ENCODE measurements around the gene GREB1L. TPM values are rescaled to one million over a fixed set of nuclear protein-coding genes. Genes with fewer than 3 reads are reported as not detected.

The GREB1L gene
- total RNA-seq, 5 donors from 2014 or later (not counting 1 experiment from before 2014, with no cell fraction given) = 0.09 TPM; not detected in 4

DNA sequence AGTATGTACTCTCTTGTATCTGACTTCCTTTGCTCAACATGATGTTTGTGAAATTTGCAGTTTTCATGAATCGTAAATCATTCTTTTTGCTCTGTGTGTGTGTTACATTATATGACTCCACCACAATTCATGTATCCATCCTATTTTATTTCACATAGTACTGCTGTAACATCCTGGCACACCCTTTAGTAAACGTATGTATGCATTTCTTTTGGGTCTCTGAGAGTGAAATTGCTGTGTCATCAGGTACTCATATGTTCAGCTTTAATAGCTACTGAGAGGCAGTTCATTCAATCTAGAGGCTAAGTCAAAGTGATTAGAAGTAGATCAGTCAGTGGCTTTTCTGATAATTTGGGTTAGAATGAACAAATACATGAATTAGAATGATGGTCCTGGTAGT is 239.7 kb downstream of the GREB1L start:
- ChIA-PET CTCF (no interaction called here), POLR2A (no interaction called here)
- Mint-ChIP-seq H3K36me3 (no peaks in the 10 kb centered on the region), H3K4me3 (no peak overlapping the region), H3K9me3 (no peaks in the 10 kb centered on the region), H3K27ac (no peak overlapping the region), H3K27me3 (peaks cover 5 to 17% of the 10 kb centered on the region in 2 donors), H3K4me1 (no peaks in the 10 kb centered on the region)
- no CpG with 5 or more reads among the region's 2 CpGs for WGBS (ENCODE audit: insufficient coverage)
- no peaks in the 10 kb centered on the region for H3K4me1 ChIP-seq (ENCODE audit: control insufficient read depth in 1 of 2, extremely low read depth in 1 of 2, insufficient read depth in 2 of 2, low read length in 2 of 2)
- no peaks in the 10 kb centered on the region for H3K36me3 ChIP-seq (ENCODE audit: control insufficient read depth in 2 of 2, extremely low read depth in 1 of 2, insufficient read depth in 1 of 2, low read length in 1 of 2)
- no peak for DNase-seq
- ATAC-seq (replicated peaks in 1 of 4) = no peak
- no peak overlapping the region for H3K27ac ChIP-seq (ENCODE audit: low read length)
- H3K9me3 ChIP-seq = no peaks in the 10 kb centered on the region
- no peak overlapping the region for H3K4me3 ChIP-seq (ENCODE audit: control insufficient read depth in 1 of 2, extremely low read depth in 1 of 2, low read length in 1 of 2)
- peaks cover 0 to 8% of the 10 kb centered on the region in 2 experiments for H3K27me3 ChIP-seq (replicated peaks in 1 of 2; ENCODE audit: control insufficient read depth in 2 of 2, extremely low read depth in 1 of 2, insufficient read depth in 2 of 2, low read length in 1 of 2)

- DNase-seq (no peak), ATAC-seq (replicated peaks in 1 of 4) (no peak)
- H3K27me3 ChIP-seq (replicated peaks in 1 of 2; ENCODE audit: control insufficient read depth in 2 of 2, extremely low read depth in 1 of 2, insufficient read depth in 2 of 2, low read length in 1 of 2) = peaks cover 0 to 6% of the 10 kb centered on the region in 2 experiments
- Mint-ChIP-seq H3K4me1 (no peaks in the 10 kb centered on the region), H3K27me3 (peaks cover 5 to 14% of the 10 kb centered on the region in 2 donors), H3K9me3 (no peaks in the 10 kb centered on the region), H3K36me3 (no peaks in the 10 kb centered on the region), H3K4me3 (no peak overlapping the region), H3K27ac (no peak overlapping the region)
- H3K4me1 ChIP-seq (ENCODE audit: control insufficient read depth in 1 of 2, extremely low read depth in 1 of 2, insufficient read depth in 2 of 2, low read length in 2 of 2) = no peaks in the 10 kb centered on the region
- 100% methylated on average over 2 of the region's 5 CpGs for WGBS (ENCODE audit: insufficient coverage)
- H3K36me3 ChIP-seq (ENCODE audit: control insufficient read depth in 2 of 2, extremely low read depth in 1 of 2, insufficient read depth in 1 of 2, low read length in 1 of 2) = no peaks in the 10 kb centered on the region
- H3K9me3 ChIP-seq = no peaks in the 10 kb centered on the region
- no peak overlapping the region for H3K27ac ChIP-seq (ENCODE audit: low read length)
- ChIA-PET POLR2A (no interaction called here), CTCF (no interaction called here)
- H3K4me3 ChIP-seq (ENCODE audit: control insufficient read depth in 1 of 2, extremely low read depth in 1 of 2, low read length in 1 of 2) = no peak overlapping the region
Measured at GRCh38 chr18:21483051-21483450, 241.0 kb downstream of the GREB1L start.

- Histone ChIP-seq H3K4me1 (ENCODE audit: control insufficient read depth in 1 of 2, extremely low read depth in 1 of 2, insufficient read depth in 2 of 2, low read length in 2 of 2) (no peaks in the 10 kb centered on the region), H3K27me3 (replicated peaks in 1 of 2; ENCODE audit: control insufficient read depth in 2 of 2, extremely low read depth in 1 of 2, insufficient read depth in 2 of 2, low read length in 1 of 2) (peaks cover 0 to 3% of the 10 kb centered on the region in 2 experiments), H3K4me3 (ENCODE audit: control insufficient read depth in 1 of 2, extremely low read depth in 1 of 2, low read length in 1 of 2) (no peak overlapping the region), H3K27ac (ENCODE audit: low read length) (no peak overlapping the region), H3K9me3 (no peaks in the 10 kb centered on the region), H3K36me3 (ENCODE audit: control insufficient read depth in 2 of 2, extremely low read depth in 1 of 2, insufficient read depth in 1 of 2, low read length in 1 of 2) (no peaks in the 10 kb centered on the region)
- Mint-ChIP-seq H3K36me3 (no peaks in the 10 kb centered on the region), H3K4me1 (no peaks in the 10 kb centered on the region), H3K27ac (no peak overlapping the region), H3K9me3 (no peaks in the 10 kb centered on the region), H3K27me3 (peaks cover 5 to 14% of the 10 kb centered on the region in 2 donors), H3K4me3 (no peak overlapping the region)
- ATAC-seq (replicated peaks in 1 of 4) = no peak
- no peak for DNase-seq
- WGBS (ENCODE audit: insufficient coverage) = 95% methylated on average over 3 of the region's 7 CpGs
- POLR2A ChIA-PET = no interaction called here
- CTCF ChIA-PET = interaction anchor here in 1 of 2 donors (0.5 kb wide), 1 partner anchor 472 kb away, joined by 4 read pairs; no protein-coding TSS in a partner anchor
Measured at GRCh38 chr18:21484851-21485636, 243.0 kb downstream of the GREB1L start.

DNA sequence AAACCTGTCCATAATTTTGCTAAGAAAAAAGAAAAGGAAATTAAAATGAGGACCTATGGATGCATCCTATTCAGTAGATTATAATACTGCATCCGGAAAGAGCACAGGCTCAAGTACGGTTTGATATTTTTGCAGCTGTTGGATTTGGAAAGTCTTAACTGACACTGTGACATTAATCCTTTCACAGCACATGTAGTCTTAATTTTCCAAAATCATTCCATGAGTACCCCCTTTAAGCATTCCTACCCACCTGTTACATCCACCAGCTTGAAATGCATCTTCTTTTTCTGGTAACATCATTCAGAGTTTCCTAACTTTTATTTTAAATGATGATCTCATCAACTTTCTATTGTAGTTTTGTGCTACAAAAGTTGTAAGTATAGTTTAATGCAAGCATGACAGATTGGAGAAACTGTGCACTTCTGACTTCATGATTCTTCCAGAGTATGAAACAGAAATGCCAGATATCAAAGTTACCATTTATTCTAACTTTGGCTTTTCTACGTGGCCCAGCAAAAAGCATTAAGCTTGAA is 244.9 kb downstream of the GREB1L start:
- Histone ChIP-seq H3K4me3 (ENCODE audit: control insufficient read depth in 1 of 2, extremely low read depth in 1 of 2, low read length in 1 of 2) (no peak overlapping the region), H3K36me3 (ENCODE audit: control insufficient read depth in 2 of 2, extremely low read depth in 1 of 2, insufficient read depth in 1 of 2, low read length in 1 of 2) (no peaks in the 10 kb centered on the region), H3K27me3 (replicated peaks in 1 of 2; ENCODE audit: control insufficient read depth in 2 of 2, extremely low read depth in 1 of 2, insufficient read depth in 2 of 2, low read length in 1 of 2) (no peaks in the 10 kb centered on the region), H3K27ac (ENCODE audit: low read length) (no peak overlapping the region), H3K4me1 (ENCODE audit: control insufficient read depth in 1 of 2, extremely low read depth in 1 of 2, insufficient read depth in 2 of 2, low read length in 2 of 2) (no peaks in the 10 kb centered on the region), H3K9me3 (no peaks in the 10 kb centered on the region)
- ChIA-PET CTCF (interaction anchor here in 1 of 2 donors (0.7 kb wide), 1 partner anchor 174 kb away, joined by 4 read pairs; no protein-coding TSS in a partner anchor), POLR2A (interaction anchor here in 1 of 2 donors (0.6 kb wide), 1 partner anchor 362 kb away, joined by 3 read pairs; no protein-coding TSS in a partner anchor)
- Mint-ChIP-seq H3K27ac (no peak overlapping the region), H3K4me3 (no peak overlapping the region), H3K9me3 (no peaks in the 10 kb centered on the region), H3K27me3 (peaks cover 2 to 10% of the 10 kb centered on the region in 2 donors), H3K4me1 (no peaks in the 10 kb centered on the region), H3K36me3 (no peaks in the 10 kb centered on the region)
- ATAC-seq (replicated peaks in 1 of 4) (no peak), DNase-seq (no peak)
- no CpG with 5 or more reads among the region's 3 CpGs for WGBS (ENCODE audit: insufficient coverage)

DNA sequence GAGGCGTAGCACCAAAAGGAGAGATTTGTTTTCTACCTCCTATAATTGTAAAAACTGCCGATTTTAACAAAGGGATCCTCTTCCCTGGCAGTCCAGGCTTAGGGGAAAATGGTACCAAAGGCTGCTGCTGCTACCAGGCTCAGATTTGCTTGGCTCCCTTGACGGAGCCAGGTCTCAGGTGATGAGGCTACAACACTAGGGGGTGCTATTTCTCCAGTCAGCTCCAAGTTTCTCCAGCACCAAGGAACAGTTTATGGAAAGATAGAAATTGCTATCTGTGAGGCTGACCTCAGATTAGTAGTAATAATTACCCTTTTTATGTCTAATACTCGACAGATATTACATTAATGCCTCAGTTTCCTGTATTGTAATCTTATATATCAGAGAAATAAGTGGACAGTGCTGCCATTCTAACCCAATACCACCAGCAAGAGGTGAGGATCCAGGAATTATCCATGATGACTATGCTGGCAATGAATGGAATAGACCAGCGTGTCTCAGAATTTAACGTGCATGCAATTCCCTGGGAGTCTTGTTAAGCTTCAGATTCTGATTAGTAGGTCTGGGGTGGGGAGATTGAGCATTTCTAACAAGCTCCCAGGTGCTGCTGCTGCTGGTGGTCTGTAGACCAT is 247.2 kb downstream of the GREB1L start:
- no peak overlapping the region for H3K4me3 Mint-ChIP-seq
- Histone ChIP-seq H3K27me3 (replicated peaks in 1 of 2; ENCODE audit: control insufficient read depth in 2 of 2, extremely low read depth in 1 of 2, insufficient read depth in 2 of 2, low read length in 1 of 2) (no peaks in the 10 kb centered on the region), H3K27ac (ENCODE audit: low read length) (no peak overlapping the region), H3K4me1 (ENCODE audit: control insufficient read depth in 1 of 2, extremely low read depth in 1 of 2, insufficient read depth in 2 of 2, low read length in 2 of 2) (no peaks in the 10 kb centered on the region), H3K4me3 (ENCODE audit: control insufficient read depth in 1 of 2, extremely low read depth in 1 of 2, low read length in 1 of 2) (no peak overlapping the region), H3K9me3 (no peaks in the 10 kb centered on the region), H3K36me3 (ENCODE audit: control insufficient read depth in 2 of 2, extremely low read depth in 1 of 2, insufficient read depth in 1 of 2, low read length in 1 of 2) (no peaks in the 10 kb centered on the region)
- WGBS (ENCODE audit: insufficient coverage) = 67% methylated on average over 2 of the region's 6 CpGs
- DNase-seq = peak in 4 of 35 experiments; percentile 8 to 59 (median 13)
- no peaks in the 10 kb centered on the region for H3K9me3 Mint-ChIP-seq
- peak in 1 of 4 experiments; percentile 44 for ATAC-seq (replicated peaks in 1 of 4)
- H3K4me1 Mint-ChIP-seq = no peaks in the 10 kb centered on the region
- H3K36me3 Mint-ChIP-seq = no peaks in the 10 kb centered on the region
- no peak overlapping the region for H3K27ac Mint-ChIP-seq
- CTCF ChIA-PET = interaction anchor here (0.6 to 1.1 kb wide), 6 partner anchors 20 to 486 kb away, joined by 3 to 5 read pairs (median 3); no protein-coding TSS in a partner anchor
- peaks cover 2 to 3% of the 10 kb centered on the region in 2 donors for H3K27me3 Mint-ChIP-seq
- POLR2A ChIA-PET = no interaction called here

- Mint-ChIP-seq H3K9me3 (no peaks in the 10 kb centered on the region), H3K27me3 (peaks cover 3% of the 10 kb centered on the region in 2 donors), H3K36me3 (no peaks in the 10 kb centered on the region), H3K27ac (no peak overlapping the region), H3K4me3 (no peak overlapping the region), H3K4me1 (no peaks in the 10 kb centered on the region)
- Histone ChIP-seq H3K27ac (ENCODE audit: low read length) (no peak overlapping the region), H3K4me3 (ENCODE audit: control insufficient read depth in 1 of 2, extremely low read depth in 1 of 2, low read length in 1 of 2) (no peak overlapping the region), H3K9me3 (no peaks in the 10 kb centered on the region), H3K36me3 (ENCODE audit: control insufficient read depth in 2 of 2, extremely low read depth in 1 of 2, insufficient read depth in 1 of 2, low read length in 1 of 2) (no peaks in the 10 kb centered on the region), H3K27me3 (replicated peaks in 1 of 2; ENCODE audit: control insufficient read depth in 2 of 2, extremely low read depth in 1 of 2, insufficient read depth in 2 of 2, low read length in 1 of 2) (no peaks in the 10 kb centered on the region), H3K4me1 (ENCODE audit: control insufficient read depth in 1 of 2, extremely low read depth in 1 of 2, insufficient read depth in 2 of 2, low read length in 2 of 2) (no peaks in the 10 kb centered on the region)
- WGBS (ENCODE audit: insufficient coverage) = 90% methylated on average over 9 of the region's 15 CpGs
- CTCF ChIA-PET = interaction anchor here (0.6 to 1.0 kb wide), 4 partner anchors 19 to 466 kb away, joined by 3 to 5 read pairs (median 3); no protein-coding TSS in a partner anchor
- DNase-seq = no peak
- no peak for ATAC-seq (replicated peaks in 1 of 4)
- POLR2A ChIA-PET = no interaction called here
Measured at GRCh38 chr18:21489919-21490495, 248.0 kb downstream of the GREB1L start.

All from T-cell (primary cell).